H9 (cell line): Measurements from ENCODE around the gene STMN3. TPM values are rescaled to one million over a fixed set of nuclear protein-coding genes. Genes with fewer than 3 reads are reported as not detected.

Experiments
- DNase-seq: peaks from one replicate; pipeline ENCODE4 v3.0.0-alpha.2; 2017
- H2AFZ ChIP-seq: one replicate; pipeline ENCODE4 v1.6.1; 2013; ENCODE audit warnings: mild to moderate bottlenecking, low read length, control low read depth, moderate library complexity
- H2AK5ac ChIP-seq: 2 replicates; pipeline ENCODE4 v1.6.1; 2013; ENCODE audit warnings: low read length, control low read depth, mixed read lengths; ENCODE audit not compliant: insufficient read length
- H2BK120ac ChIP-seq: one replicate; pipeline ENCODE4 v1.6.1; 2013; ENCODE audit warnings: low read depth, mild to moderate bottlenecking, low read length, control low read depth, inconsistent platforms; ENCODE audit not compliant: poor library complexity, severe bottlenecking
- H2BK12ac ChIP-seq: 2 replicates; pipeline ENCODE4 v1.6.1; 2013; ENCODE audit warnings: low read length, control low read depth, mixed read lengths, low read depth; ENCODE audit not compliant: insufficient read length
- H2BK15ac ChIP-seq: 2 replicates; pipeline ENCODE4 v1.6.1; 2013; ENCODE audit warnings: low read depth, low read length, control low read depth
- H2BK20ac ChIP-seq: one replicate; pipeline ENCODE4 v1.6.1; 2013; ENCODE audit warnings: low read depth, mild to moderate bottlenecking, low read length, control low read depth, inconsistent platforms; ENCODE audit not compliant: poor library complexity, severe bottlenecking
- H2BK5ac ChIP-seq: 2 replicates; pipeline ENCODE4 v1.6.1; 2013; ENCODE audit warnings: low read length, control low read depth, mixed read lengths; ENCODE audit not compliant: insufficient read length
- H3K14ac ChIP-seq: 2 replicates; pipeline ENCODE4 v1.6.1; 2013; ENCODE audit warnings: low read length, control low read depth; ENCODE audit not compliant: insufficient read depth
- H3K18ac ChIP-seq: 2 replicates; pipeline ENCODE4 v1.6.1; 2013; ENCODE audit warnings: low read depth, mild to moderate bottlenecking, mixed read lengths, low read length, control low read depth; ENCODE audit not compliant: insufficient read length
- H3K23ac ChIP-seq: 2 replicates; pipeline ENCODE4 v1.6.1; 2013; ENCODE audit warnings: low read length, control low read depth, mixed read lengths, low read depth; ENCODE audit not compliant: insufficient read length
- H3K23me2 ChIP-seq: 2 replicates; pipeline ENCODE4 v1.6.1; 2013; ENCODE audit warnings: low read depth, mild to moderate bottlenecking, mixed read lengths, low read length, control low read depth; ENCODE audit not compliant: insufficient read length, poor library complexity, severe bottlenecking
- H3K27ac ChIP-seq: 2 replicates; pipeline ENCODE4 v1.5.1; 2013; ENCODE audit warnings: low read length, control low read depth, mixed read lengths, low read depth; ENCODE audit not compliant: insufficient read length
- H3K27me3 ChIP-seq: 2 replicates; pipeline ENCODE4 v1.6.1; 2013; ENCODE audit warnings: low read length, control low read depth, inconsistent platforms; ENCODE audit not compliant: insufficient read depth
- H3K4ac ChIP-seq: 2 replicates; pipeline ENCODE4 v1.6.1; 2013; ENCODE audit warnings: low read depth, mild to moderate bottlenecking, control low read depth, inconsistent platforms, low read length, moderate library complexity
- H3K4me1 ChIP-seq: 2 replicates; pipeline ENCODE4 v1.6.1; 2013; ENCODE audit warnings: low read length, control low read depth, inconsistent platforms; ENCODE audit not compliant: insufficient read depth
- H3K4me2 ChIP-seq: 2 replicates; pipeline ENCODE4 v1.6.1; 2013; ENCODE audit warnings: low read length, control low read depth, mixed read lengths; ENCODE audit not compliant: insufficient read length, insufficient read depth
- H3K56ac ChIP-seq: 2 replicates; pipeline ENCODE4 v1.6.1; 2013; ENCODE audit warnings: low read depth, mild to moderate bottlenecking, mixed read lengths, low read length, control low read depth; ENCODE audit not compliant: insufficient read length
- H3K79me1 ChIP-seq: 2 replicates; pipeline ENCODE4 v1.6.1; 2013; ENCODE audit warnings: low read depth, mild to moderate bottlenecking, moderate library complexity, low read length, control low read depth, inconsistent platforms; ENCODE audit not compliant: insufficient read depth, poor library complexity, severe bottlenecking
- H3K79me2 ChIP-seq: 2 replicates; pipeline ENCODE4 v1.6.1; 2013; ENCODE audit warnings: low read length, control low read depth, inconsistent platforms; ENCODE audit not compliant: insufficient read depth
- H3K9ac ChIP-seq: 2 replicates; pipeline ENCODE4 v1.6.1; 2013; ENCODE audit warnings: low read length, control low read depth, mixed read lengths; ENCODE audit not compliant: insufficient read length; ENCODE audit errors: extremely low read depth
- H3K9me3 ChIP-seq: one replicate; pipeline ENCODE4 v1.6.1; 2013; ENCODE audit warnings: low read depth, low read length, inconsistent platforms; ENCODE audit not compliant: control insufficient read depth
- H3T11ph ChIP-seq: one replicate; pipeline ENCODE4 v1.6.1; 2013; ENCODE audit warnings: mild to moderate bottlenecking, low read length, control low read depth, inconsistent platforms
- H4K20me1 ChIP-seq: one replicate; pipeline ENCODE4 v1.6.1; 2013; ENCODE audit not compliant: control insufficient read depth, insufficient read length, insufficient read depth
- H4K5ac ChIP-seq: 2 replicates; pipeline ENCODE4 v1.6.1; 2013; ENCODE audit warnings: low read depth, mild to moderate bottlenecking, mixed read lengths, low read length, control low read depth; ENCODE audit not compliant: insufficient read length
- H4K8ac ChIP-seq: replicated peaks from 2 replicates; pipeline ENCODE4 v1.6.1; 2013; ENCODE audit warnings: low read length, control low read depth, mixed read lengths, low read depth; ENCODE audit not compliant: insufficient read length
- H4K91ac ChIP-seq: 2 replicates; pipeline ENCODE4 v1.6.1; 2013; ENCODE audit warnings: low read depth, mild to moderate bottlenecking, moderate library complexity, mixed read lengths, low read length, control low read depth; ENCODE audit not compliant: insufficient read length
- H3K27ac Mint-ChIP-seq, 3 experiments: 2 replicates in 2 of 3; 3 replicates in 1 of 3; pipeline ENCODE4 v1.8.0; 2020 to 2021; ENCODE audit warnings: mixed read lengths in 3 of 3, mild to moderate bottlenecking in 1 of 3, moderate library complexity in 1 of 3
- H3K27me3 Mint-ChIP-seq: 2 replicates; pipeline ENCODE4 v1.8.0; 2021; ENCODE audit warnings: low read depth, mild to moderate bottlenecking, moderate library complexity, mixed read lengths
- H3K36me3 Mint-ChIP-seq, 3 experiments: 2 replicates in 2 of 3; 3 replicates in 1 of 3; pipeline ENCODE4 v1.8.0; 2020 to 2021; ENCODE audit warnings: low read depth in 3 of 3, mixed read lengths in 3 of 3; ENCODE audit not compliant: insufficient read depth in 1 of 3
- H3K4me1 Mint-ChIP-seq, 2 experiments: 2 replicates each; pipeline ENCODE4 v1.8.0; 2020; ENCODE audit warnings: mixed read lengths in 2 of 2
- H3K4me3 Mint-ChIP-seq, 2 experiments: 2 replicates in 1 of 2; 3 replicates in 1 of 2; pipeline ENCODE4 v1.8.0; 2020 to 2021; ENCODE audit warnings: mild to moderate bottlenecking in 2 of 2, mixed read lengths in 2 of 2, moderate library complexity in 1 of 2
- H3K9me3 Mint-ChIP-seq, 2 experiments: 2 replicates in 1 of 2; 3 replicates in 1 of 2; pipeline ENCODE4 v1.8.0; 2020; ENCODE audit warnings: mild to moderate bottlenecking in 2 of 2, mixed read lengths in 2 of 2, moderate library complexity in 1 of 2
- WGBS: extraction: QIAGEN DNeasy Blood & Tissue Kit; methylation state at CpG from one replicate; pipeline ENCODE4 v1.1.7; 2013; ENCODE audit warnings: missing lambda C conversion rate, low lambda C conversion rate, mixed read lengths; ENCODE audit not compliant: insufficient read length; ENCODE audit errors: extremely low coverage; 5-methylcytosine and 5-hydroxymethylcytosine counted together
- total RNA-seq: library from RNA; stranded (reverse); gene quantifications from 2 replicates; pipeline ENCODE4 v1.2.1, GENCODE V29; 2021
- TF ChIP-seq, protein P1 (sequence below): fragments of 200-600 bp; sonication (generic); conservative IDR thresholded peaks from 3 replicates; pipeline ENCODE4 v1.8.0; 2021; ENCODE audit warnings: antibody characterized with exemption, mild to moderate bottlenecking

Gene STMN3
- total RNA-seq, 1 experiment from 2014 or later = 54.0 TPM

DNA sequence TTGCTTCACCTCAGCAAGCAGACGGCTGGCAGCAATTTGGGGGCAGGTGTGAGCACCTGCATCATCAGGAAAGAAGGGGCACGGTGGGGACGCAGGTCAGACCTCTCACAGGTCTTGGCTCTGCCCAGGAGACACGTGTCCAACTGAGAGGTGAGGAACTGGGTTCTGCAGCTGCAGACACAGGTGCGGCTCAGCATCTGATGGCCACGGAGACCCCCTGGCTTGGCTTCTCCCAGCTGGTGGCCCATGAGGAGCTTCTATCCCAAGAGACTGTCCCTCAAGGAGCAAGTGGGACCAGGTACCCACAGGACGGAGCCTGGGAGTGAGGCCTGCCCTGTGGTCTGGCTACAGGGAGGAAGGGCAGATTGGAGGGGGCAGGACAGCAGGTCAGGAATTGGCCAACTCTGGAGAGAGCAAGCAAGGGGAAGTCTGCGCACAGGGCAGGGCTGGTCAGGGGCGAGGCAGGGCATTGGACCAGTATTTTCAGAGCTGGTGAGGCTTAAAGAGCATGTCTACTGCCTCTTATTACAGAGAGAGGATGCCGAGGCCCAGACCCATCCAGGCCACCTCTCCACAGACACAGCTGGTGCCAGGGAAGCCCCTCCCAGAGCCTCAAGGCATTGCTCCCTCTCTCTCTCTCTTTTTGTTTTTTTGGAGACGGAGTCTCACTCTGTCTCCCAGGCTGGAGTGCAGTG is 4.2 kb downstream of the STMN3 start:
- no peaks in the 10 kb centered on the region for H3K9me3 ChIP-seq
- no peak overlapping the region for H3K18ac ChIP-seq
- no peaks in the 10 kb centered on the region for H3K79me1 ChIP-seq
- no peak overlapping the region for H2BK120ac ChIP-seq
- H4K20me1 ChIP-seq = no peaks in the 10 kb centered on the region
- no peak overlapping the region for H3K56ac ChIP-seq
- Mint-ChIP-seq H3K9me3 (no peaks in the 10 kb centered on the region), H3K4me1 (peaks cover 7% of the 10 kb centered on the region in 2 experiments), H3K4me3 (no peak overlapping the region; a peak in 1 of 5 replicates), H3K27me3 (peaks cover 6% of the 10 kb centered on the region), H3K27ac (peak overlapping the region in 1 of 3 experiments; percentile 53; a peak in 1 of 7 replicates), H3K36me3 (peaks cover 0 to 2% (median 0%) of the 10 kb centered on the region in 3 experiments; a peak in 4 of 7 replicates)
- H3K14ac ChIP-seq = no peak overlapping the region
- H4K91ac ChIP-seq = no peak overlapping the region
- no peak overlapping the region for H4K8ac ChIP-seq
- no peaks in the 10 kb centered on the region for H3K79me2 ChIP-seq
- H2BK15ac ChIP-seq = no peak overlapping the region
- no peak overlapping the region for H3K4ac ChIP-seq
- no peak overlapping the region for H2BK12ac ChIP-seq
- DNase-seq = no peak
- peaks cover 2% of the 10 kb centered on the region for H3K23me2 ChIP-seq
- no peaks in the 10 kb centered on the region for H3K4me1 ChIP-seq
- H3K4me2 ChIP-seq = no peak overlapping the region
- H2BK5ac ChIP-seq = no peak overlapping the region
- WGBS = no CpG with 5 or more reads among the region's 11 CpGs
- H4K5ac ChIP-seq = no peak overlapping the region
- no peak overlapping the region for H2BK20ac ChIP-seq
- TF ChIP-seq, protein P1, sequence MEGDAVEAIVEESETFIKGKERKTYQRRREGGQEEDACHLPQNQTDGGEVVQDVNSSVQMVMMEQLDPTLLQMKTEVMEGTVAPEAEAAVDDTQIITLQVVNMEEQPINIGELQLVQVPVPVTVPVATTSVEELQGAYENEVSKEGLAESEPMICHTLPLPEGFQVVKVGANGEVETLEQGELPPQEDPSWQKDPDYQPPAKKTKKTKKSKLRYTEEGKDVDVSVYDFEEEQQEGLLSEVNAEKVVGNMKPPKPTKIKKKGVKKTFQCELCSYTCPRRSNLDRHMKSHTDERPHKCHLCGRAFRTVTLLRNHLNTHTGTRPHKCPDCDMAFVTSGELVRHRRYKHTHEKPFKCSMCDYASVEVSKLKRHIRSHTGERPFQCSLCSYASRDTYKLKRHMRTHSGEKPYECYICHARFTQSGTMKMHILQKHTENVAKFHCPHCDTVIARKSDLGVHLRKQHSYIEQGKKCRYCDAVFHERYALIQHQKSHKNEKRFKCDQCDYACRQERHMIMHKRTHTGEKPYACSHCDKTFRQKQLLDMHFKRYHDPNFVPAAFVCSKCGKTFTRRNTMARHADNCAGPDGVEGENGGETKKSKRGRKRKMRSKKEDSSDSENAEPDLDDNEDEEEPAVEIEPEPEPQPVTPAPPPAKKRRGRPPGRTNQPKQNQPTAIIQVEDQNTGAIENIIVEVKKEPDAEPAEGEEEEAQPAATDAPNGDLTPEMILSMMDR = no peak
- H3K9ac ChIP-seq = no peak overlapping the region
- H3K27me3 ChIP-seq = no peaks in the 10 kb centered on the region
- no peak overlapping the region for H3T11ph ChIP-seq
- no peak overlapping the region for H2AFZ ChIP-seq
- no peak overlapping the region for H3K23ac ChIP-seq
- H2AK5ac ChIP-seq = no peak overlapping the region
- no peak overlapping the region for H3K27ac ChIP-seq
